HEK293 (cell line): ENCODE data around the gene ARHGAP15.

Experiments used
- CTCF ChIA-PET: fragments of 350-600 bp; formaldehyde crosslinking; extraction: SDS; loops from one replicate; lab custom pipeline; 2021; ENCODE audit warnings: antibody characterized with exemption; lab: Yijun Ruan, JAX
- POLR2A ChIA-PET: fragments of 300-600 bp; formaldehyde crosslinking; extraction: SDS; loops from one replicate; lab custom pipeline; 2020; ENCODE audit warnings: antibody characterized with exemption, inconsistent platforms; lab: Yijun Ruan, JAX
- H3K27ac ChIP-seq: fragments of 200-500 bp; sonication (Bioruptor generic); 2 replicates; pipeline ENCODE4 v1.5.1; 2014; ENCODE audit warnings: low read depth, low read length, control low read depth, inconsistent platforms; ENCODE audit errors: extremely low read depth
- H3K36me3 ChIP-seq, 2 experiments: fragments of 200-500 bp in 1 of 2; sonication (Bioruptor generic) in 1 of 2; 1 replicate in 1 of 2; 2 replicates in 1 of 2; pipeline ENCODE4 v1.5.1; 2014 to 2017; ENCODE audit warnings: inconsistent platforms in 2 of 2, low read length in 2 of 2; ENCODE audit not compliant: control insufficient read depth in 2 of 2, insufficient read depth in 1 of 2
- H3K4me1 ChIP-seq: fragments of 200-500 bp; sonication (Bioruptor generic); 2 replicates; pipeline ENCODE4 v1.5.1; 2014; ENCODE audit warnings: mild to moderate bottlenecking, low read length, inconsistent platforms; ENCODE audit not compliant: control insufficient read depth, insufficient read depth
- H3K4me3 ChIP-seq: 2 replicates; pipeline ENCODE4 v1.5.1; 2011; ENCODE audit warnings: low read depth, mild to moderate bottlenecking, control low read depth, low read length, moderate library complexity
- H3K9me3 ChIP-seq: fragments of 200-500 bp; sonication (Bioruptor generic); 2 replicates; pipeline ENCODE4 v1.5.1; 2014; ENCODE audit warnings: low read depth, low read length, inconsistent platforms; ENCODE audit not compliant: control insufficient read depth, insufficient read depth
- IKZF3 ChIP-seq: fragments of 450-650 bp; IDR thresholded peaks from 2 replicates; pipeline ENCODE4 v1.5.0; 2018; ENCODE audit warnings: missing biosample characterization, mild to moderate bottlenecking, missing genetic modification characterization, moderate library complexity
- KLF1 ChIP-seq: fragments of 450-650 bp; formaldehyde crosslinking; IDR thresholded peaks from 2 replicates; pipeline ENCODE4 v1.5.1; 2016; ENCODE audit warnings: missing biosample characterization, missing genetic modification characterization
- PRDM1 ChIP-seq: fragments of 450-650 bp; formaldehyde crosslinking; IDR thresholded peaks from 2 replicates; pipeline ENCODE4; 2016; ENCODE audit warnings: missing biosample characterization, missing genetic modification characterization
- SALL2 ChIP-seq: fragments of 450-650 bp; formaldehyde crosslinking; IDR thresholded peaks from 2 replicates; pipeline ENCODE4 v1.5.0; 2017; ENCODE audit warnings: missing biosample characterization, mild to moderate bottlenecking, missing genetic modification characterization, borderline replicate concordance
- ZFHX2 ChIP-seq: fragments of 450-650 bp; formaldehyde crosslinking; conservative IDR thresholded peaks from 2 replicates; pipeline ENCODE4 v1.5.1; 2016; ENCODE audit warnings: missing biosample characterization, missing genetic modification characterization
- ZNF274 ChIP-seq, 2 experiments: fragments of 200-500 bp in 1 of 2; fragments of 450-650 bp in 1 of 2; sonication (Bioruptor generic) in 1 of 2; formaldehyde crosslinking in 1 of 2; IDR thresholded peaks; 2 replicates each; pipeline versions ENCODE4 v1.5.1 to v1.6.1; 2014 to 2016; ENCODE audit warnings: borderline replicate concordance in 1 of 2, inconsistent platforms in 1 of 2, low read length in 1 of 2, missing biosample characterization in 1 of 2, missing genetic modification characterization in 1 of 2
- ZNF37A ChIP-seq: fragments of 450-650 bp; IDR thresholded peaks from 2 replicates; pipeline ENCODE4 v1.5.1; 2018; ENCODE audit warnings: missing biosample characterization, missing genetic modification characterization
- ZNF510 ChIP-seq: fragments of 450-650 bp; formaldehyde crosslinking; IDR thresholded peaks from 2 replicates; pipeline ENCODE4 v1.5.1; 2018; ENCODE audit warnings: mild to moderate bottlenecking, missing genetic modification characterization, missing biosample characterization; ENCODE audit not compliant: insufficient replicate concordance
- ZNF530 ChIP-seq: fragments of 450-650 bp; formaldehyde crosslinking; IDR thresholded peaks from 2 replicates; pipeline ENCODE4 v1.5.1; 2016; ENCODE audit warnings: low read depth, missing biosample characterization, missing genetic modification characterization
- ZNF549 ChIP-seq: fragments of 450-650 bp; IDR thresholded peaks from 2 replicates; pipeline ENCODE4 v1.5.1; 2018; ENCODE audit warnings: missing biosample characterization, missing genetic modification characterization, mild to moderate bottlenecking, inconsistent platforms, moderate library complexity
- ZNF623 ChIP-seq: fragments of 450-650 bp; formaldehyde crosslinking; IDR thresholded peaks from 2 replicates; pipeline ENCODE4 v1.5.1; 2016; ENCODE audit warnings: missing biosample characterization, missing genetic modification characterization
- ZNF664 ChIP-seq: fragments of 450-650 bp; formaldehyde crosslinking; IDR thresholded peaks from 2 replicates; pipeline ENCODE4 v1.5.1; 2016; ENCODE audit warnings: missing biosample characterization, missing genetic modification characterization
- ZNF776 ChIP-seq: fragments of 450-650 bp; formaldehyde crosslinking; IDR thresholded peaks from 2 replicates; pipeline ENCODE4 v1.5.0; 2017; ENCODE audit warnings: missing biosample characterization, missing genetic modification characterization, borderline replicate concordance
- ZNF785 ChIP-seq: fragments of 450-650 bp; formaldehyde crosslinking; IDR thresholded peaks from 2 replicates; pipeline ENCODE4 v1.5.1; 2016; ENCODE audit warnings: missing biosample characterization, missing genetic modification characterization
- TF ChIP-seq, protein P1 (sequence below): fragments of 450-650 bp; formaldehyde crosslinking; IDR thresholded peaks from 2 replicates; pipeline ENCODE4 v1.5.1; 2016; ENCODE audit warnings: missing biosample characterization, missing genetic modification characterization
- TF ChIP-seq, protein P2 (sequence below): fragments of 450-650 bp; formaldehyde crosslinking; conservative IDR thresholded peaks from 2 replicates; pipeline ENCODE4 v1.5.1; 2016; ENCODE audit warnings: low read depth, missing biosample characterization, missing genetic modification characterization
- TF ChIP-seq, protein P3 (sequence below): fragments of 450-650 bp; formaldehyde crosslinking; IDR thresholded peaks from 2 replicates; pipeline ENCODE4 v1.5.1; 2016; ENCODE audit warnings: missing biosample characterization, missing genetic modification characterization
- TF ChIP-seq, protein P4 (sequence below): fragments of 450-650 bp; formaldehyde crosslinking; IDR thresholded peaks from 2 replicates; pipeline ENCODE4 v1.5.1; 2016; ENCODE audit warnings: missing biosample characterization, missing genetic modification characterization
- TF ChIP-seq, protein P5 (sequence below): fragments of 450-650 bp; IDR thresholded peaks from 2 replicates; pipeline ENCODE4 v1.5.1; 2018; ENCODE audit warnings: missing biosample characterization, mild to moderate bottlenecking, missing genetic modification characterization

Gene ARHGAP15

DNA sequence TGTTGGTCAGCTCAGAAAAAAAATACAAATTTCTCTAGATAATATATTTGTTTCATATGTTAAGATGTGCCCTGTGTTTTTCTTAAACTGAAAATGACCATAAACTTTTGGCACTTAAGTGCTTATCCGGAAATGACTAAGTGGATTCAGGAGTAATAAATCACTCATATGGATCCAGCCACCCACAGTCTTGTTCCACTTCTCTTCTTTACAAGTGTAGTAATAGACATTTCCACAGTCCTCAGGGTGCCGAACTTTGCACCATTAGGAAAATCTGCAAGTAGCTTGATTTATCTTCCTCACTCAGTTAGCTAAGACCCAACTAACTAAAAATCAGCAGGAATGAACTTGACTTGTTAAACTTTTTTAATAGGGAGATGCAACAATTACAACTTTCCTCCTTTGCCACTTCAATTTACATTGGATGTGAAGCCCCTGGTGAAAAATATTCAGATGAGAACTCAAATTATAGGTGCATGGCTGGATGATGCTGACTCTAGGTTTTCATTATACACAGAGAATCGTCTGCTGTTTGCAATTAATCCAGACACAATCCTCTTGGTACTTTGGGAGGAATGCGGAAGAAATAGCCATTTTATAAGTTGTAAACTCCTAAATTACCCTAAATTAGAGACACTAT, 322.5 kb downstream of the ARHGAP15 start (continued):
- TF ChIP-seq, protein P1, sequence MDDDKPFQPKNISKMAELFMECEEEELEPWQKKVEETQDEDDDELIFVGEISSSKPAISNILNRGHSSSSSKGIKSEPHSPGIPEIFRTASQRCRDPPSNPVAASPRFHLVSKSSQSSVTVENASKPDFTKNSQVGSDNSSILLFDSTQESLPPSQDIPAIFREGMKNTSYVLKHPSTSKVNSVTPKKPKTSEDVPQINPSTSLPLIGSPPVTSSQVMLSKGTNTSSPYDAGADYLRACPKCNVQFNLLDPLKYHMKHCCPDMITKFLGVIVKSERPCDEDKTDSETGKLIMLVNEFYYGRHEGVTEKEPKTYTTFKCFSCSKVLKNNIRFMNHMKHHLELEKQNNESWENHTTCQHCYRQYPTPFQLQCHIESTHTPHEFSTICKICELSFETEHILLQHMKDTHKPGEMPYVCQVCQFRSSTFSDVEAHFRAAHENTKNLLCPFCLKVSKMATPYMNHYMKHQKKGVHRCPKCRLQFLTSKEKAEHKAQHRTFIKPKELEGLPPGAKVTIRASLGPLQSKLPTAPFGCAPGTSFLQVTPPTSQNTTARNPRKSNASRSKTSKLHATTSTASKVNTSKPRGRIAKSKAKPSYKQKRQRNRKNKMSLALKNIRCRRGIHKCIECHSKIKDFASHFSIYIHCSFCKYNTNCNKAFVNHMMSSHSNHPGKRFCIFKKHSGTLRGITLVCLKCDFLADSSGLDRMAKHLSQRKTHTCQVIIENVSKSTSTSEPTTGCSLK (tag by site-specific recombination): no peak
- peak; percentile 87 for TF ChIP-seq IKZF3 (tag by site-specific recombination)

DNA sequence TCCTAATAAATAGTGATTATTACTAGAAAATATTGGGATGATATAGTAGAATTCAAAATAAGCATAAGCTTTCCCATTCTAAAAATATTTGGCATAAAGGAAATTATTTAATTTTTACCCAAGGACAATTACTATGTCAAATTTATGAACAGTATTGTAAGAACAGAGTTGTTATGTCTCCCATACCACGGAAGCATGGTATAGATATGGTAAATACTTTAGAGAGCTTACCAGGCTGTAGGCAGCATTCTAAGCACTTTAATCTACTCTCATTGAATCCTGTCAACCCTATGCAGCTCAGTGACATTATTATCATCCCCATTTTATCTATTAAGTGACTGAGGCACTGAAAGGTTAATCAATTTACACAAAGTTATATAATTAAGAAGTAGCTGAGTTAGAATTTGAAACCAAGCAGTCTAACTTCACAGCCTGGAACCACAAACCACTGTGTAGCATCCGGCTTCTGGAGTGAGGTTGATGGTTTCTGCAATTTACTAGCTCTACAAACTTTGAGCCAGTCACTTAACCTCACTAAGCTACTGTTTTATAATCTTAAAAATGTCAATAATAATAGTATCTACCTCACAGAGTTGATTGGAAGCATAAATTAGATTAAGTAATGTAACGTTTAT, 323.7 kb downstream of the ARHGAP15 start:
- Histone ChIP-seq H3K9me3 (no peaks in the 10 kb centered on the region), H3K36me3 (no peaks in the 10 kb centered on the region), H3K4me3 (no peak overlapping the region), H3K4me1 (peaks cover 20% of the 10 kb centered on the region), H3K27ac (no peak overlapping the region)
- no peak for TF ChIP-seq ZNF530 (tag by site-specific recombination)
- TF ChIP-seq ZNF37A: no peak
- no peak for TF ChIP-seq ZNF623
- no peak for TF ChIP-seq ZNF776
- TF ChIP-seq ZNF664 (tag by site-specific recombination): no peak
- TF ChIP-seq ZFHX2: no peak
- TF ChIP-seq PRDM1 (tag by site-specific recombination): no peak
- TF ChIP-seq ZNF510: no peak
- no peak for TF ChIP-seq ZNF785 (tag by site-specific recombination)
- no peak for TF ChIP-seq SALL2 (tag by site-specific recombination)
- no peak for TF ChIP-seq ZNF549 (tag by site-specific recombination)
- ChIA-PET POLR2A (no interaction called here), CTCF (interaction anchor here (0.5 to 0.6 kb wide), 2 partner anchors 16 to 174 kb away, joined by 3 read pairs; no protein-coding TSS in a partner anchor)

DNA sequence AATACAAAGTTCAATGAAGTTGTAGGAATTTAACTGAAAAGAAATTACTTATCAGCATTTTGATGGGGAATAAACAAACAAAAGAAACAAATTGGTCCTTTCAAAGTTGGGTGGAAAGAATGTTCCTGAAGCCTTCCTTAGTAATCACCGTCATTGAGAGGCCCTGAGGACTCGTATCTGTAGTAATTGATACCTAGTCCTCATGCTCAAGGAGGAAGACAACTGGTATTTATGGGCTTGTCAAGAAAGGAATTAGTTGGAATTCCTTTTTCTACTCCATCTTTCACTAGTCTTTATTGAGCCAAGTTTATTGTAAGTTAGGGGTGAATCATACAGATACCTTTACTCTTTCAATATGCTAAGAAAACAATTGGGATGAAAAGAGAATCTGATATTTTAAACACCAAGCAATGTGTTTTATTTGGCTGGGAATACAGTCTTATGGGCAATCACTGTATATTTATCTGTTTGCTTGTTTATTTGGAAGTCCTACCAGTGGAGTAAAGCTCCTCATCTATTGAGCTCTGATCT, 324.8 kb downstream of the ARHGAP15 start:
- peaks cover 20% of the 10 kb centered on the region for H3K4me1 ChIP-seq
- H3K27ac ChIP-seq: no peak overlapping the region
- H3K4me3 ChIP-seq: no peak overlapping the region
- no peaks in the 10 kb centered on the region for H3K36me3 ChIP-seq
- ChIA-PET CTCF (no interaction called here), POLR2A (no interaction called here)
- H3K9me3 ChIP-seq: no peaks in the 10 kb centered on the region
- TF ChIP-seq SALL2 (tag by site-specific recombination): no peak
- TF ChIP-seq KLF1 (tag by site-specific recombination): no peak
- TF ChIP-seq, protein P2, sequence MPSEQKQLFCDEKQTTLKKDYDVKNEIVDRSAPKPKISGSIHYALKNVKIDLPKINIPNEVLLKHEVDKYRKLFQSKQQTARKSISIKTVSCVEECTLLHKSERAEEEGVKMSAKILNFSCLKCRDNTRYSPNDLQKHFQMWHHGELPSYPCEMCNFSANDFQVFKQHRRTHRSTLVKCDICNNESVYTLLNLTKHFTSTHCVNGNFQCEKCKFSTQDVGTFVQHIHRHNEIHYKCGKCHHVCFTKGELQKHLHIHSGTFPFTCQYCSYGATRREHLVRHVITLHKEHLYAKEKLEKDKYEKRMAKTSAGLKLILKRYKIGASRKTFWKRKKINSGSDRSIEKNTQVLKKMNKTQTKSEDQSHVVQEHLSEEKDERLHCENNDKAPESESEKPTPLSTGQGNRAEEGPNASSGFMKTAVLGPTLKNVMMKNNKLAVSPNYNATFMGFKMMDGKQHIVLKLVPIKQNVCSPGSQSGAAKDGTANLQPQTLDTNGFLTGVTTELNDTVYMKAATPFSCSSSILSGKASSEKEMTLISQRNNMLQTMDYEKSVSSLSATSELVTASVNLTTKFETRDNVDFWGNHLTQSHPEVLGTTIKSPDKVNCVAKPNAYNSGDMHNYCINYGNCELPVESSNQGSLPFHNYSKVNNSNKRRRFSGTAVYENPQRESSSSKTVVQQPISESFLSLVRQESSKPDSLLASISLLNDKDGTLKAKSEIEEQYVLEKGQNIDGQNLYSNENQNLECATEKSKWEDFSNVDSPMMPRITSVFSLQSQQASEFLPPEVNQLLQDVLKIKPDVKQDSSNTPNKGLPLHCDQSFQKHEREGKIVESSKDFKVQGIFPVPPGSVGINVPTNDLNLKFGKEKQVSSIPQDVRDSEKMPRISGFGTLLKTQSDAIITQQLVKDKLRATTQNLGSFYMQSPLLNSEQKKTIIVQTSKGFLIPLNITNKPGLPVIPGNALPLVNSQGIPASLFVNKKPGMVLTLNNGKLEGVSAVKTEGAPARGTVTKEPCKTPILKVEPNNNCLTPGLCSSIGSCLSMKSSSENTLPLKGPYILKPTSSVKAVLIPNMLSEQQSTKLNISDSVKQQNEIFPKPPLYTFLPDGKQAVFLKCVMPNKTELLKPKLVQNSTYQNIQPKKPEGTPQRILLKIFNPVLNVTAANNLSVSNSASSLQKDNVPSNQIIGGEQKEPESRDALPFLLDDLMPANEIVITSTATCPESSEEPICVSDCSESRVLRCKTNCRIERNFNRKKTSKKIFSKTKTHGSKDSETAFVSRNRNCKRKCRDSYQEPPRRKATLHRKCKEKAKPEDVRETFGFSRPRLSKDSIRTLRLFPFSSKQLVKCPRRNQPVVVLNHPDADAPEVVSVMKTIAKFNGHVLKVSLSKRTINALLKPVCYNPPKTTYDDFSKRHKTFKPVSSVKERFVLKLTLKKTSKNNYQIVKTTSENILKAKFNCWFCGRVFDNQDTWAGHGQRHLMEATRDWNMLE (tag by site-specific recombination): no peak
- TF ChIP-seq, protein P3, sequence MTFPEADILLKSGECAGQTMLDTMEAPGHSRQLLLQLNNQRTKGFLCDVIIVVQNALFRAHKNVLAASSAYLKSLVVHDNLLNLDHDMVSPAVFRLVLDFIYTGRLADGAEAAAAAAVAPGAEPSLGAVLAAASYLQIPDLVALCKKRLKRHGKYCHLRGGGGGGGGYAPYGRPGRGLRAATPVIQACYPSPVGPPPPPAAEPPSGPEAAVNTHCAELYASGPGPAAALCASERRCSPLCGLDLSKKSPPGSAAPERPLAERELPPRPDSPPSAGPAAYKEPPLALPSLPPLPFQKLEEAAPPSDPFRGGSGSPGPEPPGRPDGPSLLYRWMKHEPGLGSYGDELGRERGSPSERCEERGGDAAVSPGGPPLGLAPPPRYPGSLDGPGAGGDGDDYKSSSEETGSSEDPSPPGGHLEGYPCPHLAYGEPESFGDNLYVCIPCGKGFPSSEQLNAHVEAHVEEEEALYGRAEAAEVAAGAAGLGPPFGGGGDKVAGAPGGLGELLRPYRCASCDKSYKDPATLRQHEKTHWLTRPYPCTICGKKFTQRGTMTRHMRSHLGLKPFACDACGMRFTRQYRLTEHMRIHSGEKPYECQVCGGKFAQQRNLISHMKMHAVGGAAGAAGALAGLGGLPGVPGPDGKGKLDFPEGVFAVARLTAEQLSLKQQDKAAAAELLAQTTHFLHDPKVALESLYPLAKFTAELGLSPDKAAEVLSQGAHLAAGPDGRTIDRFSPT (tag by site-specific recombination): no peak
- no peak for TF ChIP-seq ZNF274 (IDR thresholded peaks at IDR 0.05; ENCODE audit: low read length)
- TF ChIP-seq ZNF274 (tag by site-specific recombination; IDR thresholded peaks at IDR 0.05; ENCODE audit: borderline replicate concordance): no peak
- TF ChIP-seq, protein P4, sequence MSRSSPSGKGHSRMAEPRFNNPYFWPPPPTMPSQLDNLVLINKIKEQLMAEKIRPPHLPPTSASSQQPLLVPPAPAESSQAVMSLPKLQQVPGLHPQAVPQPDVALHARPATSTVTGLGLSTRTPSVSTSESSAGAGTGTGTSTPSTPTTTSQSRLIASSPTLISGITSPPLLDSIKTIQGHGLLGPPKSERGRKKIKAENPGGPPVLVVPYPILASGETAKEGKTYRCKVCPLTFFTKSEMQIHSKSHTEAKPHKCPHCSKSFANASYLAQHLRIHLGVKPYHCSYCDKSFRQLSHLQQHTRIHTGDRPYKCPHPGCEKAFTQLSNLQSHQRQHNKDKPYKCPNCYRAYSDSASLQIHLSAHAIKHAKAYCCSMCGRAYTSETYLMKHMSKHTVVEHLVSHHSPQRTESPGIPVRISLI (tag by site-specific recombination): no peak
- no peak for TF ChIP-seq ZNF664 (tag by site-specific recombination)
- TF ChIP-seq, protein P5, sequence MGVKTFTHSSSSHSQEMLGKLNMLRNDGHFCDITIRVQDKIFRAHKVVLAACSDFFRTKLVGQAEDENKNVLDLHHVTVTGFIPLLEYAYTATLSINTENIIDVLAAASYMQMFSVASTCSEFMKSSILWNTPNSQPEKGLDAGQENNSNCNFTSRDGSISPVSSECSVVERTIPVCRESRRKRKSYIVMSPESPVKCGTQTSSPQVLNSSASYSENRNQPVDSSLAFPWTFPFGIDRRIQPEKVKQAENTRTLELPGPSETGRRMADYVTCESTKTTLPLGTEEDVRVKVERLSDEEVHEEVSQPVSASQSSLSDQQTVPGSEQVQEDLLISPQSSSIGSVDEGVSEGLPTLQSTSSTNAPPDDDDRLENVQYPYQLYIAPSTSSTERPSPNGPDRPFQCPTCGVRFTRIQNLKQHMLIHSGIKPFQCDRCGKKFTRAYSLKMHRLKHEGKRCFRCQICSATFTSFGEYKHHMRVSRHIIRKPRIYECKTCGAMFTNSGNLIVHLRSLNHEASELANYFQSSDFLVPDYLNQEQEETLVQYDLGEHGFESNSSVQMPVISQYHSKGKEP: no peak
